Panc1 (cell line): ENCODE measurements around the gene ETV4. TPM values are rescaled to one million over a fixed set of nuclear protein-coding genes. Genes with fewer than 3 reads are reported as not detected.

Experiments used
- ATAC-seq: fragments of 200-7000 bp; cut with Tn5 transposase; 2 replicates; pipeline ENCODE4 v1.9.1; 2020; ENCODE audit warnings: mild to moderate bottlenecking, moderate library complexity
- BruUV-seq: library from RNA; stranded (reverse); fragments of 400-500 nt; replicated peaks from 2 replicates; lab custom pipeline; 2021; lab: Mats Ljungman, UMichigan
- CTCF ChIA-PET: fragments of 300-600 bp; sonication (Branson Sonifier 250); formaldehyde crosslinking; loops from one replicate; lab custom pipeline; 2022; ENCODE audit warnings: antibody characterized with exemption; lab: Charles Lee
- POLR2A ChIA-PET: fragments of 300-600 bp; sonication (Branson Sonifier 250); formaldehyde crosslinking; loops from one replicate; lab custom pipeline; 2022; ENCODE audit warnings: antibody characterized with exemption; lab: Charles Lee
- DNase-seq: peaks from one replicate; pipeline ENCODE4 v3.0.0-alpha.2; 2010; ENCODE audit warnings: low read depth, low spot score
- H3K27ac ChIP-seq: 2 replicates; pipeline ENCODE4 v1.5.1; 2011; ENCODE audit warnings: mild to moderate bottlenecking, low read length, inconsistent platforms
- H3K27me3 ChIP-seq: fragments of 200-500 bp; sonication (Bioruptor generic); 2 replicates; pipeline ENCODE4 v1.6.0; 2014; ENCODE audit warnings: low read length, inconsistent platforms; ENCODE audit not compliant: control insufficient read depth, insufficient read depth
- H3K36me3 ChIP-seq: fragments of 200-500 bp; sonication (Bioruptor generic); 2 replicates; pipeline ENCODE4 v1.5.1; 2014; ENCODE audit warnings: inconsistent platforms, mild to moderate bottlenecking, low read length, moderate library complexity; ENCODE audit not compliant: control insufficient read depth, insufficient read depth
- H3K4me1 ChIP-seq: 2 replicates; pipeline ENCODE4 v1.5.1; 2011; ENCODE audit warnings: inconsistent platforms, mild to moderate bottlenecking, low read length, moderate library complexity; ENCODE audit not compliant: control insufficient read depth, insufficient read depth
- H3K4me3 ChIP-seq, 2 experiments: 2 replicates each; pipeline ENCODE4 v1.5.1; 2011 to 2012; ENCODE audit warnings: low read depth in 2 of 2, low read length in 2 of 2, mild to moderate bottlenecking in 2 of 2, inconsistent platforms in 1 of 2, moderate library complexity in 1 of 2
- H3K9me3 ChIP-seq: fragments of 200-500 bp; sonication (Bioruptor generic); 2 replicates; pipeline ENCODE4 v1.5.1; 2014; ENCODE audit warnings: low read depth, mild to moderate bottlenecking, inconsistent platforms, low read length, moderate library complexity; ENCODE audit not compliant: control insufficient read depth, insufficient read depth
- POLR2AphosphoS5 ChIP-seq: IDR thresholded peaks from 2 replicates; pipeline ENCODE4 v1.6.1; 2012; ENCODE audit warnings: mild to moderate bottlenecking, low read depth, low read length, moderate library complexity
- SIN3A ChIP-seq: IDR thresholded peaks from 2 replicates; pipeline ENCODE4 v1.6.1; 2012; ENCODE audit warnings: low read depth, mild to moderate bottlenecking, low read length, moderate library complexity, borderline replicate concordance; ENCODE audit not compliant: insufficient read depth
- TCF7L2 ChIP-seq: IDR thresholded peaks from 2 replicates; pipeline ENCODE4 v1.6.1; 2011; ENCODE audit warnings: mild to moderate bottlenecking, low read depth, low read length, inconsistent platforms
- in situ Hi-C: cut with HindIII; loops from 2 replicates; pipeline ENCODE4 v1.10.0; 2016; ENCODE audit warnings: low sequenced_read_pairs, low pct_unique_long_range_greater_than_20kb
- intact Hi-C: fragments of 100-400 bp; cut with micrococcal nuclease; formaldehyde crosslinking; loops from one replicate; pipeline ENCODE4 v1.10.0; 2022; ENCODE audit not compliant: unreplicated experiment
- total RNA-seq: library from RNA; stranded (reverse); gene quantifications from one replicate; pipeline ENCODE4 v1.2.1, GENCODE V29; 2021; ENCODE audit not compliant: unreplicated experiment
- TF ChIP-seq, protein P1 (sequence below): fragments of 450-650 bp; IDR thresholded peaks from 2 replicates; pipeline ENCODE4 v1.5.1; 2017; ENCODE audit warnings: mild to moderate bottlenecking
- TF ChIP-seq, protein P2 (sequence below), 2 experiments: IDR thresholded peaks; 2 replicates each; pipeline ENCODE4 v1.6.1; 2011 to 2012; ENCODE audit warnings: low read depth in 2 of 2, control low read depth in 1 of 2, low read length in 1 of 2, mild to moderate bottlenecking in 1 of 2, moderate library complexity in 1 of 2; ENCODE audit not compliant: insufficient read depth in 1 of 2

Gene ETV4
- total RNA-seq, 1 experiment from 2014 or later: 8.3 TPM

DNA sequence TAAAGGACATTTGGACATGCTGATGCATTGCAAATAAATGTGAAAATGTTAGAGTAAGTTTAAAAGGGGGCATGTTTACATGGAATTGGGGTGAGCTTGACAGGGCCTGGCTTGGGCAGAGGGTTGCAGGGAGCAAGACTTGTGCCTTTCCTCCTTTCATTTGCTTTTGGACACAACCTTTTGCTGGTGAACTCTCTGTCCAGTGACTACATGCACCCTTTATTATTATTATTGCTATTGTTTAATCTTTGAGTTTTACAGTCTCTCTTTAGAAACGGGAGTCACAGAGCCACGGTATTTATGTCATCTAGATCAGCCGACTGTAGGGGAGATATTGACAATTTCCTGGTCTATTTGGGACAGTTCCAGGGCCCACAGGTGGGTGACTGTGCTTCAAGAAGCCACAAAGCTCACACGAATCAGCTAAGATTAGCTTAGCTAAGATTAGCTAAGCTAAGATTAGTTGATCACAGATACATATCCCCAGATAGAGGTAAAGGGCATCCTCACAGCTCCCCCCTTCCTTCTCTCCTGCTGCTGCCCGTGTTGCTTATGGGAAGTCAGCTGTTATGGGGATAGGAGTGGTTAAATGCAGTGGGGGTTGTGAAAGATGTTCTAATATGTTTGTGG is 28.9 kb upstream of the ETV4 start:
- CTCF ChIA-PET: no interaction called here

DNA sequence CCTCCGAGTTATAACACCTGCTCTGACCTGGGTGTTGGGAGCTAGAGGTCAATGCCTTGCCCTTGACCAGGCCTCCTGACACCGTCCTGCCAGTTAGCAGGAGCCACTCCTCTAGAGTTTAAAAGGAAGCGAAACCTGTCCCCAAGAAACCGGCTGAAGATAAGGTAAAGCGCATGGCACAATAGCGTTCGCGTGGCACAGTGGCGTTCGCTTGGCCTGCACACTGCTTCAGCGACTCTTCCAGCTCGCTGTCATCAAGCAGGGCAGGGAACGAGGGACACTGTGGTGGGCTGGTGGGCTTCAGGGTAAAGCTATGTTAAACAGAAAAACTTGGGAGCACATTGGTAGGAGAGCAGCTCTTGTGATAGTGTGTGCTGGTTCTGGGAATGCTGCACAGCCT is 28.2 kb upstream of the ETV4 start:
- ChIA-PET POLR2A (no interaction called here), CTCF (interaction anchor here (0.5 kb wide), 1 partner anchor 10 kb away, joined by 11 read pairs; no protein-coding TSS in a partner anchor)
- Histone ChIP-seq H3K9me3 (no peaks in the 10 kb centered on the region), H3K27ac (no peak overlapping the region), H3K4me3 (no peak overlapping the region), H3K27me3 (no peaks in the 10 kb centered on the region), H3K4me1 (peaks cover 12% of the 10 kb centered on the region), H3K36me3 (no peaks in the 10 kb centered on the region)
- DNase-seq (no peak), ATAC-seq (no peak)
- TF ChIP-seq SIN3A (no peak), TCF7L2 (no peak), POLR2AphosphoS5 (no peak)
- TF ChIP-seq, protein P1, sequence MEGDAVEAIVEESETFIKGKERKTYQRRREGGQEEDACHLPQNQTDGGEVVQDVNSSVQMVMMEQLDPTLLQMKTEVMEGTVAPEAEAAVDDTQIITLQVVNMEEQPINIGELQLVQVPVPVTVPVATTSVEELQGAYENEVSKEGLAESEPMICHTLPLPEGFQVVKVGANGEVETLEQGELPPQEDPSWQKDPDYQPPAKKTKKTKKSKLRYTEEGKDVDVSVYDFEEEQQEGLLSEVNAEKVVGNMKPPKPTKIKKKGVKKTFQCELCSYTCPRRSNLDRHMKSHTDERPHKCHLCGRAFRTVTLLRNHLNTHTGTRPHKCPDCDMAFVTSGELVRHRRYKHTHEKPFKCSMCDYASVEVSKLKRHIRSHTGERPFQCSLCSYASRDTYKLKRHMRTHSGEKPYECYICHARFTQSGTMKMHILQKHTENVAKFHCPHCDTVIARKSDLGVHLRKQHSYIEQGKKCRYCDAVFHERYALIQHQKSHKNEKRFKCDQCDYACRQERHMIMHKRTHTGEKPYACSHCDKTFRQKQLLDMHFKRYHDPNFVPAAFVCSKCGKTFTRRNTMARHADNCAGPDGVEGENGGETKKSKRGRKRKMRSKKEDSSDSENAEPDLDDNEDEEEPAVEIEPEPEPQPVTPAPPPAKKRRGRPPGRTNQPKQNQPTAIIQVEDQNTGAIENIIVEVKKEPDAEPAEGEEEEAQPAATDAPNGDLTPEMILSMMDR: no peak
- TF ChIP-seq, protein P2, sequence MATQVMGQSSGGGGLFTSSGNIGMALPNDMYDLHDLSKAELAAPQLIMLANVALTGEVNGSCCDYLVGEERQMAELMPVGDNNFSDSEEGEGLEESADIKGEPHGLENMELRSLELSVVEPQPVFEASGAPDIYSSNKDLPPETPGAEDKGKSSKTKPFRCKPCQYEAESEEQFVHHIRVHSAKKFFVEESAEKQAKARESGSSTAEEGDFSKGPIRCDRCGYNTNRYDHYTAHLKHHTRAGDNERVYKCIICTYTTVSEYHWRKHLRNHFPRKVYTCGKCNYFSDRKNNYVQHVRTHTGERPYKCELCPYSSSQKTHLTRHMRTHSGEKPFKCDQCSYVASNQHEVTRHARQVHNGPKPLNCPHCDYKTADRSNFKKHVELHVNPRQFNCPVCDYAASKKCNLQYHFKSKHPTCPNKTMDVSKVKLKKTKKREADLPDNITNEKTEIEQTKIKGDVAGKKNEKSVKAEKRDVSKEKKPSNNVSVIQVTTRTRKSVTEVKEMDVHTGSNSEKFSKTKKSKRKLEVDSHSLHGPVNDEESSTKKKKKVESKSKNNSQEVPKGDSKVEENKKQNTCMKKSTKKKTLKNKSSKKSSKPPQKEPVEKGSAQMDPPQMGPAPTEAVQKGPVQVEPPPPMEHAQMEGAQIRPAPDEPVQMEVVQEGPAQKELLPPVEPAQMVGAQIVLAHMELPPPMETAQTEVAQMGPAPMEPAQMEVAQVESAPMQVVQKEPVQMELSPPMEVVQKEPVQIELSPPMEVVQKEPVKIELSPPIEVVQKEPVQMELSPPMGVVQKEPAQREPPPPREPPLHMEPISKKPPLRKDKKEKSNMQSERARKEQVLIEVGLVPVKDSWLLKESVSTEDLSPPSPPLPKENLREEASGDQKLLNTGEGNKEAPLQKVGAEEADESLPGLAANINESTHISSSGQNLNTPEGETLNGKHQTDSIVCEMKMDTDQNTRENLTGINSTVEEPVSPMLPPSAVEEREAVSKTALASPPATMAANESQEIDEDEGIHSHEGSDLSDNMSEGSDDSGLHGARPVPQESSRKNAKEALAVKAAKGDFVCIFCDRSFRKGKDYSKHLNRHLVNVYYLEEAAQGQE (IDR thresholded peaks at IDR 0.05; ENCODE audit: insufficient read depth in 1 of 2, low read depth in 2 of 2, low read length in 1 of 2): no peak
- no TSS peak for BruUV-seq
- in situ Hi-C loops (no loop called here), intact Hi-C loops (no loop called here)

More for the DNA sequence above, 28.9 kb upstream of the ETV4 start:
- Histone ChIP-seq H3K4me3 (no peak overlapping the region), H3K27me3 (no peaks in the 10 kb centered on the region), H3K4me1 (peaks cover 18% of the 10 kb centered on the region), H3K36me3 (no peaks in the 10 kb centered on the region), H3K27ac (no peak overlapping the region), H3K9me3 (no peaks in the 10 kb centered on the region)
- TF ChIP-seq, protein P1: no peak
- TF ChIP-seq, protein P2 (IDR thresholded peaks at IDR 0.05; ENCODE audit: insufficient read depth in 1 of 2, low read depth in 2 of 2, low read length in 1 of 2): no peak
- TF ChIP-seq TCF7L2 (no peak), POLR2AphosphoS5 (no peak), SIN3A (no peak)
- in situ Hi-C loops (no loop called here), intact Hi-C loops (no loop called here)
- BruUV-seq: no TSS peak
- POLR2A ChIA-PET: interaction anchor here (0.6 kb wide), 1 partner anchor 477 kb away, joined by 9 read pairs; no protein-coding TSS in a partner anchor
- ATAC-seq (no peak), DNase-seq (no peak)
